Ovary (tissue), 9 donors: ENCODE results near the gene CPSF4. TPM values are rescaled to one million over a fixed set of nuclear protein-coding genes. Genes with fewer than 3 reads are reported as not detected.

Experiments used
- DNase-seq, 5 donors: peaks; one replicate each; pipeline ENCODE4 v3.0.0-alpha.2; 2019 to 2020
- H3K27ac ChIP-seq, 2 donors: fragments of 200-600 bp; one replicate each; pipeline versions ENCODE4 v1.5.1 to v1.8.0; 2019 to 2022
- H3K27me3 ChIP-seq: fragments of 200-600 bp; one replicate; pipeline ENCODE4 v1.8.0; 2022
- H3K36me3 ChIP-seq: fragments of 200-600 bp; sonication (generic); one replicate; pipeline ENCODE4 v1.5.1; 2019
- H3K4me1 ChIP-seq: one replicate; pipeline ENCODE4 v1.8.1; 2013; ENCODE audit warnings: mild to moderate bottlenecking, moderate library complexity; ENCODE audit not compliant: insufficient read depth
- H3K4me3 ChIP-seq: fragments of 200-600 bp; sonication (generic); one replicate; pipeline ENCODE4 v1.5.1; 2017
- H3K9me3 ChIP-seq, 2 donors: fragments of 200-600 bp in 1 of 2; sonication (generic) in 1 of 2; one replicate each; pipeline versions ENCODE4 v1.5.1 to v1.8.1; 2013 to 2019; ENCODE audit warnings: mild to moderate bottlenecking in 1 of 2, moderate library complexity in 1 of 2
- CTCF ChIP-seq, 3 donors: fragments of 450-650 bp in 2 of 3; fragments of 200-600 bp in 1 of 3; IDR thresholded peaks; one replicate each; pipeline versions ENCODE4 v1.5.1 to v1.8.0; 2016 to 2022; ENCODE audit warnings: antibody characterized with exemption in 3 of 3, mild to moderate bottlenecking in 1 of 3
- EP300 ChIP-seq: sonication (generic); formaldehyde crosslinking; IDR thresholded peaks from one replicate; pipeline ENCODE4 v1.6.1; 2017; ENCODE audit warnings: antibody characterized with exemption
- POLR2A ChIP-seq: fragments of 450-650 bp; IDR thresholded peaks from one replicate; pipeline ENCODE4 v1.6.1; 2017; ENCODE audit warnings: antibody characterized with exemption, mild to moderate bottlenecking, moderate library complexity
- WGBS, 3 donors: extraction: QIAGEN DNeasy Blood & Tissue Kit in 1 of 3; methylation state at CpG; one replicate each; pipeline versions ENCODE4 v1.1.5 to v1.1.7; 2013 to 2017; 5-methylcytosine and 5-hydroxymethylcytosine counted together
- intact Hi-C, 4 donors: fragments of 100-400 bp; cut with DNase I; formaldehyde crosslinking; loops; one replicate each; pipeline versions ENCODE4 v1.11.0 to v1.15.1; 2022 to 2023
- polyA plus RNA-seq, 2 donors: library from polyadenylated mRNA; stranded (reverse); fragments of 200-250 nt in 1 of 2; fragments of 350-450 nt in 1 of 2; fragmentation: Illumina TruSeq in 1 of 2; extraction: RNeasy Lipid Tissue Mini Kit (QIAGEN cat#74804) in 1 of 2; gene quantifications; one replicate each; pipeline ENCODE4 v1.2.3, GENCODE V29; 2013 to 2014
- total RNA-seq, 7 donors: library from RNA; depleted of rRNA in 2 of 7; stranded (reverse); fragments of >200 nt in 2 of 7; fragmentation: NEBNext Ultra II Directional in 3 of 7; extraction: Animal tissue kit (Norgen Biotek cat#: 25700) in 3 of 7; gene quantifications; one replicate each; pipeline versions ENCODE4 v1.1.0 to v1.2.4, GENCODE V29; 2016 to 2023
- donor health status: DM: no; HTN: no; CAD: no; lungs with moderate emphysema.
- donor health status: DM: no; HTN: no; CAD: no.
- donor health status: Bipolar disorder and iron deficiency.
- donor health status: DM: yes; HTN: yes; CAD: no.
- donor health status: DM: no; HTN: no; CAD: no.
- donor health status: DM: yes; HTN: yes; CAD: no.

The CPSF4 gene
- total and polyA plus RNA-seq, 9 donors = 10.7 to 40.9 (median 32.9) TPM

- Histone ChIP-seq H3K4me3 (no peak overlapping the region), H3K9me3 (no peaks in the 10 kb centered on the region), H3K4me1 (no peaks in the 10 kb centered on the region), H3K27me3 (no peaks in the 10 kb centered on the region), H3K36me3 (no peaks in the 10 kb centered on the region), H3K27ac (no peak overlapping the region)
- DNase-seq = no peak
- intact Hi-C loops = no loop called here
- 69 to 79% (median 70%) methylated on average over 25 to 26 of the region's 26 CpGs for WGBS, 3 donors
- TF ChIP-seq POLR2A (no peak), EP300 (no peak), CTCF (IDR thresholded peaks at IDR 0.05) (no peak)
Observed at GRCh38 chr7:99457650-99458493, 19.1 kb downstream of the CPSF4 start.

- no peak overlapping the region for H3K27ac ChIP-seq
- no peak for TF ChIP-seq EP300
- no peak for TF ChIP-seq POLR2A
- no peak for TF ChIP-seq CTCF (IDR thresholded peaks at IDR 0.05)
- no peak for DNase-seq
- intact Hi-C loops = no loop called here
- no peaks in the 10 kb centered on the region for H3K4me1 ChIP-seq
- H3K9me3 ChIP-seq = no peaks in the 10 kb centered on the region
- no peaks in the 10 kb centered on the region for H3K27me3 ChIP-seq
- WGBS, 3 donors = 85 to 91% (median 91%) methylated on average over 8 of the region's 8 CpGs
- no peak overlapping the region for H3K4me3 ChIP-seq
- no peaks in the 10 kb centered on the region for H3K36me3 ChIP-seq
Observed at GRCh38 chr7:99459087-99459486, 20.3 kb downstream of the CPSF4 start.

GRCh38 chr7:99460651-99461050 lies 21.9 kb downstream of the CPSF4 start:
- Histone ChIP-seq H3K4me3 (no peak overlapping the region), H3K9me3 (no peaks in the 10 kb centered on the region), H3K36me3 (no peaks in the 10 kb centered on the region), H3K27me3 (no peaks in the 10 kb centered on the region), H3K27ac (no peak overlapping the region), H3K4me1 (peaks cover 2% of the 10 kb centered on the region)
- 80 to 86% (median 81%) methylated on average over 11 of the region's 11 CpGs for WGBS, 3 donors
- no peak for DNase-seq
- no peak for TF ChIP-seq POLR2A
- no peak for TF ChIP-seq CTCF (IDR thresholded peaks at IDR 0.05)
- no peak for TF ChIP-seq EP300
- intact Hi-C loops = no loop called here

GRCh38 chr7:99461221-99461620 lies 22.5 kb downstream of the CPSF4 start:
- WGBS, 3 donors = 81 to 88% (median 83%) methylated on average over 2 of the region's 2 CpGs
- H3K4me1 ChIP-seq = peaks cover 2% of the 10 kb centered on the region

More at GRCh38 chr7:99461221-99461620, 22.5 kb downstream of the CPSF4 start:
- H3K36me3 ChIP-seq = no peaks in the 10 kb centered on the region
- H3K4me3 ChIP-seq = no peak overlapping the region
- intact Hi-C loops = no loop called here
- no peaks in the 10 kb centered on the region for H3K27me3 ChIP-seq
- DNase-seq = no peak
- H3K27ac ChIP-seq = no peak overlapping the region
- TF ChIP-seq CTCF (IDR thresholded peaks at IDR 0.05) (no peak), EP300 (no peak), POLR2A (no peak)
- no peaks in the 10 kb centered on the region for H3K9me3 ChIP-seq
